Prostate gland (tissue), 2 donors: ENCODE measurements around the gene PBLD. TPM values are rescaled to one million over a fixed set of nuclear protein-coding genes. Genes with fewer than 3 reads are reported as not detected.

Source experiments
- DNase-seq: peaks from one replicate; pipeline ENCODE4 v3.0.0-alpha.2; 2019; ENCODE audit warnings: low spot score
- H3K27ac ChIP-seq, 2 donors: fragments of 200-600 bp; sonication (generic); 2 replicates each; pipeline ENCODE4 v1.5.1; 2017 to 2019
- H3K27me3 ChIP-seq: fragments of 200-600 bp; sonication (generic); replicated peaks from 2 replicates; pipeline ENCODE4 v1.5.1; 2019; ENCODE audit not compliant: insufficient read depth
- H3K36me3 ChIP-seq, 2 donors: fragments of 200-600 bp; sonication (generic); 1 replicate in 1 of 2; 2 replicates in 1 of 2; pipeline versions ENCODE4 v1.5.1 to v1.8.1; 2017 to 2019
- H3K4me1 ChIP-seq: fragments of 200-600 bp; sonication (generic); replicated peaks from 2 replicates; pipeline ENCODE4 v1.5.1; 2019
- H3K4me3 ChIP-seq, 2 donors: fragments of 200-600 bp; sonication (generic); 2 replicates each; pipeline ENCODE4 v1.5.1; 2017 to 2019
- H3K9me3 ChIP-seq: fragments of 200-600 bp; sonication (generic); 2 replicates; pipeline ENCODE4 v1.5.1; 2017
- POLR2A ChIP-seq: fragments of 450-650 bp; IDR thresholded peaks from one replicate; pipeline ENCODE4 v1.6.1; 2016; ENCODE audit warnings: antibody characterized with exemption, mild to moderate bottlenecking
- POLR2AphosphoS5 ChIP-seq: sonication (generic); formaldehyde crosslinking; IDR thresholded peaks from one replicate; pipeline ENCODE4 v1.6.1; 2017; ENCODE audit warnings: antibody characterized with exemption
- WGBS: methylation state at CpG from one replicate; pipeline ENCODE4 v1.1.5; 2018; 5-methylcytosine and 5-hydroxymethylcytosine counted together
- intact Hi-C: fragments of 100-400 bp; cut with DNase I; formaldehyde crosslinking; loops from one replicate; pipeline ENCODE4 v1.14.2; 2022
- total RNA-seq, 2 donors: library from RNA; depleted of rRNA; stranded (reverse); fragments of >200 nt; gene quantifications; one replicate each; pipeline ENCODE4 v1.1.0, GENCODE V29; 2016
- TF ChIP-seq, protein P1 (sequence below), 4 experiments: fragments of 200-600 bp in 2 of 4; fragments of 450-650 bp in 2 of 4; sonication (generic) in 2 of 4; IDR thresholded peaks; 1 replicate in 3 of 4; 2 replicates in 1 of 4; pipeline ENCODE4 v1.5.1; 2016 to 2019; ENCODE audit warnings: antibody characterized with exemption in 4 of 4, mild to moderate bottlenecking in 2 of 4, moderate library complexity in 2 of 4

Gene PBLD
- total RNA-seq, 2 donors from 2014 or later: 8.6 to 8.7 TPM

DNA sequence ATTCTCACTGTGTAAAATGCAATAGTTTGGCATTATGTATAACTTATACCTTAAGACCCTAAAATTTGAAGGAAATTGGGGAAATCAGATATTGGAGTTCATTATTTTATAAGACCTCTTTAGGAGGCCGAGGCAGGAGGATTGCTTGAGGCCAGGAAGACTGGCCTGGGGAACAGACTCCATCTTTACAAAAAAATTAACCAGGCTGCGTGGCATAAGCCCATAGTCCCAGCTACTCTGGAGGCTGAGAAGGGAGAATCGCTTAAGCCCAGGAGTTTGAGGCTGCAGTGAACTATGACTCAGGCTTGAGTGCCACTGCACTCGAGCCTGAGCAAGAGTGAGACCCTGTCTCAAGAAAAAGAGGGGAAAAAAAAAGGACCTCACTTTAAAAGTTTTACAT, 14.0 kb upstream of the PBLD start:
- DNase-seq: no peak
- TF ChIP-seq POLR2AphosphoS5 (no peak), POLR2A (no peak)
- TF ChIP-seq, protein P1, sequence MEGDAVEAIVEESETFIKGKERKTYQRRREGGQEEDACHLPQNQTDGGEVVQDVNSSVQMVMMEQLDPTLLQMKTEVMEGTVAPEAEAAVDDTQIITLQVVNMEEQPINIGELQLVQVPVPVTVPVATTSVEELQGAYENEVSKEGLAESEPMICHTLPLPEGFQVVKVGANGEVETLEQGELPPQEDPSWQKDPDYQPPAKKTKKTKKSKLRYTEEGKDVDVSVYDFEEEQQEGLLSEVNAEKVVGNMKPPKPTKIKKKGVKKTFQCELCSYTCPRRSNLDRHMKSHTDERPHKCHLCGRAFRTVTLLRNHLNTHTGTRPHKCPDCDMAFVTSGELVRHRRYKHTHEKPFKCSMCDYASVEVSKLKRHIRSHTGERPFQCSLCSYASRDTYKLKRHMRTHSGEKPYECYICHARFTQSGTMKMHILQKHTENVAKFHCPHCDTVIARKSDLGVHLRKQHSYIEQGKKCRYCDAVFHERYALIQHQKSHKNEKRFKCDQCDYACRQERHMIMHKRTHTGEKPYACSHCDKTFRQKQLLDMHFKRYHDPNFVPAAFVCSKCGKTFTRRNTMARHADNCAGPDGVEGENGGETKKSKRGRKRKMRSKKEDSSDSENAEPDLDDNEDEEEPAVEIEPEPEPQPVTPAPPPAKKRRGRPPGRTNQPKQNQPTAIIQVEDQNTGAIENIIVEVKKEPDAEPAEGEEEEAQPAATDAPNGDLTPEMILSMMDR (IDR thresholded peaks at IDR 0.05): no peak
- Histone ChIP-seq H3K4me3 (no peak overlapping the region), H3K27me3 (no peaks in the 10 kb centered on the region), H3K9me3 (no peaks in the 10 kb centered on the region), H3K4me1 (no peaks in the 10 kb centered on the region), H3K27ac (no peak overlapping the region), H3K36me3 (peaks cover under 1 to 1% of the 10 kb centered on the region in 2 donors)
- WGBS: 91% methylated on average over 4 of the region's 4 CpGs
- intact Hi-C loops: no loop called here

- Histone ChIP-seq H3K36me3 (peaks cover 5 to 11% of the 10 kb centered on the region in 2 donors), H3K27ac (no peak overlapping the region), H3K4me3 (no peak overlapping the region), H3K27me3 (no peaks in the 10 kb centered on the region), H3K4me1 (no peaks in the 10 kb centered on the region), H3K9me3 (no peaks in the 10 kb centered on the region)
- TF ChIP-seq POLR2A (no peak), POLR2AphosphoS5 (no peak)
- TF ChIP-seq, protein P1 (IDR thresholded peaks at IDR 0.05): no peak
- 94% methylated on average over 4 of the region's 4 CpGs for WGBS
- intact Hi-C loops: no loop called here
- DNase-seq: no peak
Measured at GRCh38 chr10:68345621-68346020, 12.9 kb upstream of the PBLD start.

DNA sequence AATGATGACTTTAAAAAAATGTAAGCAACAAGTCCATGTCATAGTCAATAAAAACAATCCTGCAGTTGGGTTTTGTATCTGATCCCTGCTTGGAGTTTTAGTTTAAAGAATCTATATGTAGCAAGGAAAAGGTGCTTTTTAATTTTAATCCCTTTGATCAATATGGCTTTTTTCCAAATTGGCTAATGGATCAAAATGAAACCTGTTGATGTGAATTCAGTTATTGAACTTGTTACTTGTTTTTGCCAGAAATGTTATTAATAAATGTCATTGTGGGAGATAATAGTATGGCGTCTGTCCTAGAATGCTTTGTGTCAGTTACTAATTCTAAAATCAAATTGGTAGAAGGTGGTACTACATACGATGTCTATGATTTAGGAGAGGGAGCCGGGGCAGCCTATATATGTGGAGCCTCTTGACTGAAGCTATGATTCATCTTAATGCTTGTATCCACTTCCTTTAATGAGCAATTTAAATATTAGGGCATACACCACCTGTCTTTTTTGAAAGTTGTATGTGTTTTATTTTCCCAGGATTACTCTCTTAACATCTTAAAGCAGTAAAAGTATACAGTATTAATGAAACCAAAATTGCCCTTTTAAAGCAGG, 10.3 kb upstream of the PBLD start:
- 93% methylated on average over 3 of the region's 3 CpGs for WGBS
- intact Hi-C loops: no loop called here
- no peak for DNase-seq
- Histone ChIP-seq H3K36me3 (peaks cover 17 to 22% of the 10 kb centered on the region in 2 donors), H3K4me1 (no peaks in the 10 kb centered on the region), H3K4me3 (no peak overlapping the region), H3K27ac (no peak overlapping the region), H3K27me3 (no peaks in the 10 kb centered on the region), H3K9me3 (no peaks in the 10 kb centered on the region)
- TF ChIP-seq POLR2AphosphoS5 (no peak), POLR2A (no peak)
- TF ChIP-seq, protein P1 (IDR thresholded peaks at IDR 0.05): no peak

DNA sequence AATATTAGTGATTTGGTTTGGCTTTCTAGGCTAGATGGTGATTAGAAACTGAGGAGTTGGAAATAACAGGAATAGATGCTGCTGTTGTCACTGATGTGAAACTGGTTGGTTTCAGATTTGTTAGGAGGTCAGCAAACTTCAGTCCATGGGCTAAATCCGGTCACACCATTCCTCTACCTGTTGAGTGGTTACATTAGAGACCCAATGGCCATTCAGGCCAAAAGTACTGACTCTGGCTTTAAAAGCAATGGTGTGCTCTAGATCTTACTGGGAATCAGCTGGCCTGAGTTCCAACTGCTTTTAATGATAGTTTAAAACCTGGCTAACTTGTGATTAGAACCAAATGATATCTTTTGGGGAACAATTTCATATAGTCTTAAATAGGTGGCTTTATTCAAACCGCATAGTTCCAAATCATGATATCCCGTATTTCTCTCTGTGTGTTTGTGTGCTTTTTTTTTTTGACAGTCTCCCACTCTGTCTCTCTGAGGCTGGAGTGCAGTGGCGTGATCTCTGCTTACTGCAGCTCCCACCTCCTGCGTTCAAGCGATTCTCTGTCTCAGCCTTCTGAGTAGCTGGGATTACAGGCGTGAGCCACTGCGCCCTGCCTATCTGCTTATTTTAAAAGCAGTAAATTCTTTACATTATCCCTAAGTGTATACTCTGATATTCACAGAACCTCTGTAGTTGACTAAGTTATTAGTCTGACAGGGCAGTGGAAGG, 7.8 kb upstream of the PBLD start:
- no peaks in the 10 kb centered on the region for H3K9me3 ChIP-seq
- intact Hi-C loops: no loop called here
- no peaks in the 10 kb centered on the region for H3K27me3 ChIP-seq
- TF ChIP-seq POLR2AphosphoS5: no peak
- WGBS: 92% methylated on average over 8 of the region's 8 CpGs
- H3K36me3 ChIP-seq: peaks cover 17 to 22% of the 10 kb centered on the region in 2 donors
- H3K4me1 ChIP-seq: peaks cover 2% of the 10 kb centered on the region
- no peak overlapping the region for H3K4me3 ChIP-seq
- no peak overlapping the region for H3K27ac ChIP-seq
- DNase-seq: no peak

DNA sequence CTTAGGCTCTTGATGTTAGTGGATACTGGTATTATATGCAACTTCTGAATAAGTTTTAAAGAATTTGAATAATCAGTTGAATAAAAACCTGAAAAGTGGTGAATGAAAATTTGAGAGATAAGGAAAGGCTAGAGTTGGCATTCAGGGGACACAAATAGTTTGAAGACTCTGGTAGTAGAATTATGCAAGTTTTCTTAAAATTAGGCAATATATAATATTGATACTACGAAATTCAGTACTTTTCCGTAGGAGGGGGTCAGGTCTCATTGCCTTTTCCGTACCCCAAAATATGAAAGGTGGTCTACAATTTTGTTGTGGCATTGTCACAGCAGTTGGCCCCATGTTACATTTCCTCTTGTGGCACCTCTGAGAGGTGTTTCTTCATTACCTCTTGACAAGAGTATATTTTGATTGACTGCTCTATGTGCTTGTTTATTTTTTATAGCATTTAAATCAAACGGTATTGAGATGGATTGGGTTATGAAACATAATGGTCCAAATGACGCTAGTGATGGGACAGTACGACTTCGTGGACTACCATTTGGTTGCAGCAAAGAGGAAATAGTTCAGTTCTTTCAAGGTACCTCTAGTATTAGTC, 4.1 kb upstream of the PBLD start:
- no peak for TF ChIP-seq POLR2A
- no peak for TF ChIP-seq POLR2AphosphoS5
- TF ChIP-seq, protein P1 (IDR thresholded peaks at IDR 0.05): no peak

More for the DNA sequence above, 4.1 kb upstream of the PBLD start:
- peaks cover 5% of the 10 kb centered on the region for H3K4me1 ChIP-seq
- 71% methylated on average over 7 of the region's 7 CpGs for WGBS
- no peak overlapping the region for H3K4me3 ChIP-seq
- H3K27me3 ChIP-seq: no peaks in the 10 kb centered on the region
- H3K36me3 ChIP-seq: peaks cover 17 to 22% of the 10 kb centered on the region in 2 donors
- intact Hi-C loops: loop anchor here (10.0 kb wide), 2 partner anchors 262 to 452 kb away; partner anchors contain the start of genes HERC4 and SIRT1
- no peak for DNase-seq
- H3K9me3 ChIP-seq: no peaks in the 10 kb centered on the region
- no peak overlapping the region for H3K27ac ChIP-seq
